LNCaP clone FGC (cell line): ENCODE measurements around the gene CAPN11.

Experiments
- DNase-seq: peaks from one replicate; pipeline ENCODE4 v3.0.0-alpha.2; 2011; ENCODE audit warnings: low read depth
- H3K4me3 ChIP-seq: 2 replicates; pipeline ENCODE4 v1.5.1; 2011; ENCODE audit warnings: mild to moderate bottlenecking, low read depth, low read length, control low read depth
- CTCF ChIP-seq: IDR thresholded peaks from 2 replicates; pipeline ENCODE4 v1.5.1; 2012; ENCODE audit warnings: mild to moderate bottlenecking; ENCODE audit not compliant: control insufficient read depth, insufficient read depth; ENCODE audit errors: extremely low read depth

The CAPN11 gene

GRCh38 chr6:44123544-44123943 lies 35.1 kb upstream of the CAPN11 start:
- TF ChIP-seq CTCF = no peak
- DNase-seq = no peak

GRCh38 chr6:44126320-44127149 lies 32.1 kb upstream of the CAPN11 start:
- H3K4me3 ChIP-seq = peak overlapping the region; percentile 85
- no peak for DNase-seq
- TF ChIP-seq CTCF = no peak

More at GRCh38 chr6:44123544-44123943, 35.1 kb upstream of the CAPN11 start:
- no peak overlapping the region for H3K4me3 ChIP-seq

DNA sequence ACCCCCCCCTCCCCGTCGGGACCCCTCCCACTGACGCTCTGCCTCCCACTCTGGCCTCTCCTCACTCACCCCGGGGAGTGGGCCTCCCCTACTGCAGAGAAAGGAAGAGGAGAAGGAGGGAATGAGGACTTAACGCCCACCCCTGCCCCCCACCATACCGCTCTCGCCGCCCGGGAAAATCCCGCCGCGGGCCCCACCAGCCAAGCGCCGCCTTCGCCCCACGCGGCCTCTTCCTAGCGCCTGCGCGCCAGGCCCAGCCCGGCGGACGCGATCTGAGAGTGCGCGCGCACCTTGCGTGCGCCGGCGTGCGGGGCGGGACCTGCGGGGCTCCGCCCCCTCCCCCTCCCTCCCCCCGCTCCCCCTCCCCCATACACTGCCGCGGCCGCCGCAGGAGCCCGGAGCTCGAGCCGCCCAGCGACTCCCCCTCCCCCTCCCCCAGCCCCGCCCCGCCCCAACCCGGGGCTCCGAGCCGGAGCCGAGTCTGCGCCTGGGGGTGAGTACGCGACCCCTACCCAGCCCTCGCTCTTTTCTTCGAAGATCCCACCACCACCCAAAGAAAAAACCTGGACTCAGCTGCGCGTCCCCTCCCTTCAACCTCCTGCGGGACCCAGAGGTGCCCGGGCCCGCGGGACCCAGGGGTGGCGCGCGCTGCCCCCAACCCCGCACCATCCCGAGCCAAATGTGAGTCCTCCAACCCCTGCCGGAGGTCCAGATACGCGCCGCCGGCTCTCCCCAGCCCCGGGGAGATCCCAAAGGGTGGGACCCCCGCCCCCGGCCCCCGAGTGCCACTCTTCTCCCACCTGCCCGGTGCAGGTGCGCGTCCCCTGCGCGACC lies 31.2 kb upstream of the CAPN11 start, which contains the start of the genes MRPL14 and TMEM63B:
MRPL14 (minus strand) TSS at position 267 of the 834 bp plus-strand sequence. CDS start 10,841 bp downstream, outside the sequence.
TMEM63B (plus strand) TSS at position 369 of the 834 bp plus-strand sequence. CDS start 7,031 bp downstream, outside the sequence.
- no peak for DNase-seq
- no peak for TF ChIP-seq CTCF
- H3K4me3 ChIP-seq = peak within 1 kb of the TSS; percentile 85

- no peak for TF ChIP-seq CTCF
- DNase-seq = no peak
- peak overlapping the region; percentile 78 for H3K4me3 ChIP-seq
Measured at GRCh38 chr6:44128020-44128917, 30.4 kb upstream of the CAPN11 start.

- DNase-seq = no peak
- TF ChIP-seq CTCF = no peak
- no peak overlapping the region for H3K4me3 ChIP-seq
Measured at GRCh38 chr6:44129841-44130322, 28.7 kb upstream of the CAPN11 start.

- peak; percentile 63 for DNase-seq
- no peak overlapping the region for H3K4me3 ChIP-seq
- TF ChIP-seq CTCF = no peak
Measured at GRCh38 chr6:44131892-44132291, 26.7 kb upstream of the CAPN11 start.
